Muscle layer of duodenum (tissue), 2 donors: ENCODE results near the gene INPP5A.

Source experiments
- H3K27ac ChIP-seq: one replicate; pipeline ENCODE4 v1.7.0; 2013; ENCODE audit warnings: mild to moderate bottlenecking, low read length
- H3K27me3 ChIP-seq: one replicate; pipeline ENCODE4 v1.7.0; 2013; ENCODE audit warnings: low read depth, mild to moderate bottlenecking, control low read depth, low read length
- H3K36me3 ChIP-seq, 2 donors: one replicate each; pipeline ENCODE4 v1.7.0; 2013; ENCODE audit warnings: low read length in 2 of 2, control low read depth in 1 of 2, mild to moderate bottlenecking in 1 of 2; ENCODE audit not compliant: insufficient read depth in 2 of 2, control insufficient read depth in 1 of 2
- H3K4me1 ChIP-seq, 2 donors: one replicate each; pipeline ENCODE4 v1.7.0; 2013; ENCODE audit warnings: low read length in 2 of 2, mild to moderate bottlenecking in 2 of 2, control low read depth in 1 of 2, moderate library complexity in 1 of 2; ENCODE audit not compliant: insufficient read depth in 2 of 2, control insufficient read depth in 1 of 2
- H3K4me3 ChIP-seq, 2 donors: one replicate each; pipeline ENCODE4 v1.7.0; 2013; ENCODE audit warnings: low read length in 2 of 2, low read depth in 1 of 2, mild to moderate bottlenecking in 1 of 2
- H3K9me3 ChIP-seq, 2 donors: one replicate each; pipeline ENCODE4 v1.7.0; 2013; ENCODE audit warnings: low read length in 2 of 2, control low read depth in 1 of 2, mild to moderate bottlenecking in 1 of 2; ENCODE audit not compliant: control insufficient read depth in 1 of 2
- donor health status: healthy.

INPP5A gene

GRCh38 chr10:132640326-132641125 lies 102.9 kb downstream of the INPP5A start:
- no peaks in the 10 kb centered on the region for H3K27me3 ChIP-seq
- H3K36me3 ChIP-seq: no peaks in the 10 kb centered on the region
- no peaks in the 10 kb centered on the region for H3K9me3 ChIP-seq
- no peak overlapping the region for H3K27ac ChIP-seq
- no peak overlapping the region for H3K4me3 ChIP-seq
- H3K4me1 ChIP-seq: peaks cover 0 to 30% of the 10 kb centered on the region in 2 donors

- H3K4me1 ChIP-seq: peaks cover 0 to 30% of the 10 kb centered on the region in 2 donors
- H3K36me3 ChIP-seq: peaks cover 0 to 5% of the 10 kb centered on the region in 2 donors
- H3K27me3 ChIP-seq: no peaks in the 10 kb centered on the region
- no peaks in the 10 kb centered on the region for H3K9me3 ChIP-seq
- H3K27ac ChIP-seq: no peak overlapping the region
- no peak overlapping the region for H3K4me3 ChIP-seq
These were observed 103.8 kb downstream of the INPP5A start for GRCh38 chr10:132641401-132641800.

- no peaks in the 10 kb centered on the region for H3K9me3 ChIP-seq
- H3K27ac ChIP-seq: no peak overlapping the region
- H3K27me3 ChIP-seq: no peaks in the 10 kb centered on the region
- H3K36me3 ChIP-seq: peaks cover 0 to 8% of the 10 kb centered on the region in 2 donors
- H3K4me3 ChIP-seq: no peak overlapping the region
- peaks cover 0 to 30% of the 10 kb centered on the region in 2 donors for H3K4me1 ChIP-seq
These were observed 104.6 kb downstream of the INPP5A start for GRCh38 chr10:132641966-132642731.

GRCh38 chr10:132642732-132643008 lies 105.1 kb downstream of the INPP5A start:
- H3K4me1 ChIP-seq: peaks cover 0 to 27% of the 10 kb centered on the region in 2 donors
- no peak overlapping the region for H3K27ac ChIP-seq
- H3K4me3 ChIP-seq: no peak overlapping the region

GRCh38 chr10:132643709-132644526 lies 106.3 kb downstream of the INPP5A start:
- H3K27ac ChIP-seq: no peak overlapping the region
- peaks cover 0 to 11% of the 10 kb centered on the region in 2 donors for H3K36me3 ChIP-seq
- peaks cover 0 to 19% of the 10 kb centered on the region in 2 donors for H3K4me1 ChIP-seq
- H3K9me3 ChIP-seq: no peaks in the 10 kb centered on the region
- no peak overlapping the region for H3K4me3 ChIP-seq
- H3K27me3 ChIP-seq: no peaks in the 10 kb centered on the region

More at GRCh38 chr10:132642732-132643008, 105.1 kb downstream of the INPP5A start:
- Histone ChIP-seq H3K36me3 (peaks cover 0 to 8% of the 10 kb centered on the region in 2 donors), H3K27me3 (no peaks in the 10 kb centered on the region), H3K9me3 (no peaks in the 10 kb centered on the region)

- H3K36me3 ChIP-seq: peaks cover 0 to 11% of the 10 kb centered on the region in 2 donors
- H3K4me3 ChIP-seq: no peak overlapping the region
- H3K9me3 ChIP-seq: no peaks in the 10 kb centered on the region
- H3K27me3 ChIP-seq: no peaks in the 10 kb centered on the region
- H3K27ac ChIP-seq: no peak overlapping the region
- peaks cover 0 to 19% of the 10 kb centered on the region in 2 donors for H3K4me1 ChIP-seq
These were observed 107.1 kb downstream of the INPP5A start for GRCh38 chr10:132644527-132645246.

GRCh38 chr10:132645247-132645530 lies 107.6 kb downstream of the INPP5A start:
- Histone ChIP-seq H3K4me1 (peaks cover 0 to 19% of the 10 kb centered on the region in 2 donors), H3K27ac (no peak overlapping the region), H3K4me3 (no peak overlapping the region)

GRCh38 chr10:132645630-132646442 lies 108.2 kb downstream of the INPP5A start:
- H3K4me1 ChIP-seq: peaks cover 0 to 19% of the 10 kb centered on the region in 2 donors
- H3K36me3 ChIP-seq: peaks cover 0 to 19% of the 10 kb centered on the region in 2 donors
- H3K27ac ChIP-seq: no peak overlapping the region
- no peak overlapping the region for H3K4me3 ChIP-seq
- H3K27me3 ChIP-seq: no peaks in the 10 kb centered on the region
- no peaks in the 10 kb centered on the region for H3K9me3 ChIP-seq

More at GRCh38 chr10:132645247-132645530, 107.6 kb downstream of the INPP5A start:
- Histone ChIP-seq H3K36me3 (peaks cover 0 to 12% of the 10 kb centered on the region in 2 donors), H3K27me3 (no peaks in the 10 kb centered on the region), H3K9me3 (no peaks in the 10 kb centered on the region)

GRCh38 chr10:132646443-132647097 lies 109.0 kb downstream of the INPP5A start:
- Histone ChIP-seq H3K9me3 (no peaks in the 10 kb centered on the region), H3K4me1 (peaks cover 0 to 16% of the 10 kb centered on the region in 2 donors), H3K4me3 (no peak overlapping the region), H3K27ac (no peak overlapping the region), H3K36me3 (peaks cover 0 to 19% of the 10 kb centered on the region in 2 donors), H3K27me3 (no peaks in the 10 kb centered on the region)

GRCh38 chr10:132647424-132647823 lies 109.8 kb downstream of the INPP5A start:
- Histone ChIP-seq H3K4me3 (no peak overlapping the region), H3K9me3 (no peaks in the 10 kb centered on the region), H3K27ac (no peak overlapping the region), H3K27me3 (no peaks in the 10 kb centered on the region), H3K4me1 (peaks cover 0 to 7% of the 10 kb centered on the region in 2 donors), H3K36me3 (peaks cover 5 to 24% of the 10 kb centered on the region in 2 donors)
